NCI-H345 treated with DMSO at 0.1 percent for 48 hours (cell line): ENCODE results near the gene IBA57.

Experiments used
- DNase-seq: peaks from one replicate; lab custom pipeline; 2025; ENCODE audit not compliant: unreplicated experiment; lab: John Stamatoyannopoulos, UW

Gene IBA57

DNA sequence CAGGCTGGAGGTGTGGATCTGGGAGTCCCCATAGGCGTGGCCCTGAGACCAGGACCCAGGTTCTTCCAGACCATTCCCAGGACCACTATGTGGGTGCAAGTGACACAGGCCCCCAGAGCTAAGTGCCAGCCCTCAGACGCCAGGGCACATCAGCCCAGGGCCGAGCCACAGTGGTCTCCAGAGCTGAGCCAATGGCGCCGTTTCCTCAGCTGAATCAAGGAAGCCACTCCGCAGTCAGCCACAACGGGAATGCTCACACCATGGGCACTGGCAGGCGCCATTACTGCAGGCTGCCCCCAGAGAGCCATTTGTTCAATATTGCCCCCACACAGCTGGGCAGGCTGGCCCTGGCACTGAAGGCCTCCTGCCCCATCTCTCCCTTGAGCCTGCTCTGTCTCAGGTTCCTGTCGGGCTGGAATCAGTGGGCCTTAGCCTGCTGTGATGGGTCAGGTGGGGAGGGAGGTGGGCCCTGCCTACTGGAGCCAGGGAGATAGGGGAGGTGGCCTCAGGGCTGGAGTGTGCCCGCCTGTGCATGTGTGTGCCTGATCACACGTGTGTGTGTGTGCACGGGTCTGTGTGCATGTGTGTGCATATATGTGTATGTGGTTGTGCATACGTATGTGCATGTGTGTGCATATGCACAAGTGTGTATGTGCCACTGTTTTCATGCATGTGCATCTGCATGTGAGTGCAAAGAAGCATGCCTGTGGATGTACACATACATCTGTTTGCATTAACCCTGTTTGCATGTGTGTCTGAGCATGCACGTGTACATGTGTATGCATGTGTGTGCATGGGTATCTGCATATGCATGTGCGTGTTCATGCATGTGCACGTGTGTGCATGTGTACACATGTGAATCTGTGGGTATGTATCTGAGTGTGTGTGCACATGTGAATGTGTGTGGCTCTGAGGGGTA is 9.7 kb upstream of the IBA57 start:
- DNase-seq: no peak

DNA sequence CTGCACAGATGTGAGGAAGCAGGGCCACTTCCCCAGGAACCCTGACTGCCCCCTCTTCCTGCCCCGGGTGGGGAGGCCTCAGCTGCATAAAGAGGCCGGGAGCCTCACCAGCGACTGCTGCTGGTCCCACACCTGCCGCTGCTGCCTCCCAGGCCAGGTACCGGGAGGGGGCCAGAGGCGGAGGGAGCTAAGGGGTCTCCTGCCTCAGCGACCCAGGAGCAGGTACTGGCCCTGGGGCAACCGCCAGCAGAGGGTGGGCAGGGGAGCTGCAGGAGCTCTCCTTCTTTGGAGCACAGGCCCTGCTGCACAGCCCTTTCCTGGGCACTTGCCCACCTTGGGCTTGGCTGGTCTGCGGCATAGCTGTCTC is 9.1 kb upstream of the IBA57 start:
- no peak for DNase-seq

DNA sequence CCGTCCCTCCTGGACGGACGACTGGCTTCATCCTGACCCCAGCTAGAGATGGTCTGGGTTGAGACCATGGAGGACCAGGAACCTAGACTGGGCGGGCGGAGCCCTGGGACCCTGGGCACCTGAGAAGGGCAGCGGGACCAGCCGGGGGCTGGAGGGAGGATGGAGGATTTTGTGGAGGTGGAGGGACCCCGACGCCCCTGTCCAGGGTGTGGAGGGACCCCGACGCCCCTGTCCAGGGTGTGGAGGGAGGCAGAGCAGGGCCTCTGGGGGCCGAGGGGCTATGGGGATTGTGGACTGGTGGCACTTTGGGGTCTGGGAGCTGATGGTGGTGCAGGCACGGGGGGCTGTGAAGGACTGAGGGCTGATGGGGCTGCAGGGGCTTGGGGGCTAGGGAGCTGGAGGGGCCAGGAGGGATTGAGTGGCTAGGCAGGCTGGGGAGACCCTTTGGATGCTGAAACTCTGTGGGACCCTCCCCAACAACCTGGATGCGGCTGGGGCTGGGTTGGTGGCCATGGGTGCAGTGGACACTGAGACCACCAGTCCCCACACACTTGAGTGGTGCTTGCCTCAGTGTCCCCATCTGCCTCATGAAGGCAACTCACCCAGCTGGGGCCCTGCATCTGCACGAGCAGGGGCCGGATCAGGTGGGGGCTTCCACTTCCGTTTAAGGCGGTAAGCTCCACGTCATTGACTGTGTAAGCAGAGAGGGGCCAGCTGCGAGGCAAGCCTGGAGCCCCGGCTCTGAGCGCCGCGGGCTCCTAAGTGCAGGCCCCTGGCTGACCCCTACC is 8.5 kb upstream of the IBA57 start:
- DNase-seq: no peak

DNA sequence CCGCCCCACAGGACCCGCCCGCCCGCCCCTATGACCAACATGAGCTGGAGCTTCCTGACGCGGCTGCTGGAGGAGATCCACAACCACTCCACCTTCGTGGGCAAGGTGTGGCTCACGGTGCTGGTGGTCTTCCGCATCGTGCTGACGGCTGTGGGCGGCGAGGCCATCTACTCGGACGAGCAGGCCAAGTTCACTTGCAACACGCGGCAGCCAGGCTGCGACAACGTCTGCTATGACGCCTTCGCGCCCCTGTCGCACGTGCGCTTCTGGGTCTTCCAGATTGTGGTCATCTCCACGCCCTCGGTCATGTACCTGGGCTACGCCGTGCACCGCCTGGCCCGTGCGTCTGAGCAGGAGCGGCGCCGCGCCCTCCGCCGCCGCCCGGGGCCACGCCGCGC is 7.9 kb upstream of the IBA57 start:
- no peak for DNase-seq

DNA sequence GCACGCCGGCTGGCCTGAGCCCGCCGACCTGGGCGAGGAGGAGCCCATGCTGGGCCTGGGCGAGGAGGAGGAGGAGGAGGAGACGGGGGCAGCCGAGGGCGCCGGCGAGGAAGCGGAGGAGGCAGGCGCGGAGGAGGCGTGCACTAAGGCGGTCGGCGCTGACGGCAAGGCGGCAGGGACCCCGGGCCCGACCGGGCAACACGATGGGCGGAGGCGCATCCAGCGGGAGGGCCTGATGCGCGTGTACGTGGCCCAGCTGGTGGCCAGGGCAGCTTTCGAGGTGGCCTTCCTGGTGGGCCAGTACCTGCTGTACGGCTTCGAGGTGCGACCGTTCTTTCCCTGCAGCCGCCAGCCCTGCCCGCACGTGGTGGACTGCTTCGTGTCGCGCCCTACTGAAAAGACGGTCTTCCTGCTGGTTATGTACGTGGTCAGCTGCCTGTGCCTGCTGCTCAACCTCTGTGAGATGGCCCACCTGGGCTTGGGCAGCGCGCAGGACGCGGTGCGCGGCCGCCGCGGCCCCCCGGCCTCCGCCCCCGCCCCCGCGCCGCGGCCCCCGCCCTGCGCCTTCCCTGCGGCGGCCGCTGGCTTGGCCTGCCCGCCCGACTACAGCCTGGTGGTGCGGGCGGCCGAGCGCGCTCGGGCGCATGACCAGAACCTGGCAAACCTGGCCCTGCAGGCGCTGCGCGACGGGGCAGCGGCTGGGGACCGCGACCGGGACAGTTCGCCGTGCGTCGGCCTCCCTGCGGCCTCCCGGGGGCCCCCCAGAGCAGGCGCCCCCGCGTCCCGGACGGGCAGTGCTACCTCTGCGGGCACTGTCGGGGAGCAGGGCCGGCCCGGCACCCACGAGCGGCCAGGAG is 7.2 kb upstream of the IBA57 start:
- no peak for DNase-seq

DNA sequence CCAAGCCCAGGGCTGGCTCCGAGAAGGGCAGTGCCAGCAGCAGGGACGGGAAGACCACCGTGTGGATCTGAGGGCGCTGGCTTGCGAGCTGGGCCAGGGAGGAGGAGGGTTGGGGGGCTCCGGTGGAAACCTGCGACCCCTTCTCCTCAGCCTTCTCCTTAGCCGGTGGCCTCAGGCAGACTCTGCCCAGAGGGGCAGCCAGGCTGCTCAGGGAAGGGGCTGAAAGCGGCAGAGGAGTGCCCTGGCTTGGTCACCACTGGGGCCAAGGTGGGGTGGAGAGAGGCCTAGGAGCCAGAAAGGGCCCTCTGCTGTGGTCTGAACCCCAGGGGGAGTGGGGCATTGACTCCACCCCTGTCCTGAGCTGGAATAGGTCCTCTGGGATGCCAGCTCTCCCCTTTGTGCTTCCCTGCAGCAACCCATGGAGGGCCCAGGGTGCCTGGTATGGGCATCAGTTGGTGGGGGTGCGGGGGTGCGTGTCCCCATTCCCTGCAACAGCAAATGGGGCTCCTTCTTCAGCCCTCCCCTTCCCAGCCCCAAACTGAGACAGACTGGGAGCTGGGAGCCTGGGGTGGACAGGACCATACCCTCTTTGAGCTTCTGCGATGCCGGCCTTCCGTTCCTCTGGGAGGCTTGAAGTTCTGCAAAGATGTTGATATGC is 6.5 kb upstream of the IBA57 start:
- DNase-seq: no peak

DNA sequence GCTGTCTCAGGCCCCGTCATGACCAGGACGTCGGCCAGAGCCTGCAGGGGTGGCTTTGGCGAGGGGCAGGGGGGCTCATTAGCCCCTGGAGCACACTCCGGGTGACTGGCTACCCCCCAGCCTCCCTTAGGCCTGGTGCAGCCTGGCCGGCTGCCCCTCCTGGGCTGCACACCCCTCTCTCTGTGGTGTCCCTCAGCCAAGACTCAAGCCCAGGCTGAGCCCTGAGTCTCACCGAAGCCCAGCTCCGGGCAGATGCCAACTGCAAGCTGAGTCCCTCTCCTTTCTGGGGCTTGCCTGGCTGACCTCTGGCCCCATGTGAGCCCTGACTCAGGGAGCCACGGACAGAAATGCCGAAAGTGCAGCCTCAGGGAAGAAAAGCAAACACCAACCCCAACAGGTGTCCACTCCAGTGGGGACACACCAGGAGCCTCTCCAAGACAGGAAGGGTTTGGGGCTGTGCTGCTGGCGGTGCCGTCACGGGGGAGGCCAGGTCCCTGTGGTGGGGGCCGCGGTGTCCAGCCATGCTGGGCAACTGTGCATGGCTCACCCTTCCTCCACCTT is 5.3 kb upstream of the IBA57 start:
- no peak for DNase-seq

DNA sequence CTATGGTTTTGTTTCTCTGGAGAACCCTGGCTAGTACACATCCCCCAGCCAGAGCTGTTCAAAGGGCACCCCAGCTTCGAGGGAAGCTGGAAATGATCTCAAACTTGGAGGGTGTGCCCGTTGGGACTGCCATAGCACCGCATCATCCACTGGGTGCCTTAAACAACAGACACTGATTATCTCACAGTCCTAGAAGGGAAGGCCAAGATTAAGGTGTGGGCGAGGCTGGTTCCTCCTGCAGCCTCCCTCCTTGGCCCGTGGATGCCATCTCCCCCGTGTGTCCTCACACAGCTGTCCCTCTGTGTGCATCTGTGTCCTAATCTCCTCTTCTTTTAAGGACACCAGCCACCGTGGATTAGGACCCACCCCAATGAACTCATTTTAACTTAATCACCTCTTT is 4.2 kb upstream of the IBA57 start:
- DNase-seq: no peak

DNA sequence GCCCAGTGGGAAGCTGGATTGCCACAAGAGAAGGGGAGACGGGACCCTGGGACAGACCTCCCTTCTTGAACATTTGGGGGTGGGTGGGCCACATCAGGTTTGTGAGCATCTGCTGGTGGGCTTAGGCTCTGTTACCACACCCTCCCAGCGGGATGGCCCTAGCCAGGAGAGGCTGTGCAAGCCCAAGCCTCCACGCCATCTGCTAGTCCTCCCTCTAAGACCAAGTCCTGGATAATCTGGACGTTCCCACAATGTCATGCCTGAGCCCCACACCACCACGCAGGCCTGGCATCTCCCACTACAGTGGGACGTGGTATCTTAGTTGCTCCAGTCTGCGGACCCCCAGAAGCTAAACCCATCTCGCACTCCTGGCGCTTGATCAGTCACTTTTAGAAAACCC is 3.7 kb upstream of the IBA57 start:
- DNase-seq: no peak

DNA sequence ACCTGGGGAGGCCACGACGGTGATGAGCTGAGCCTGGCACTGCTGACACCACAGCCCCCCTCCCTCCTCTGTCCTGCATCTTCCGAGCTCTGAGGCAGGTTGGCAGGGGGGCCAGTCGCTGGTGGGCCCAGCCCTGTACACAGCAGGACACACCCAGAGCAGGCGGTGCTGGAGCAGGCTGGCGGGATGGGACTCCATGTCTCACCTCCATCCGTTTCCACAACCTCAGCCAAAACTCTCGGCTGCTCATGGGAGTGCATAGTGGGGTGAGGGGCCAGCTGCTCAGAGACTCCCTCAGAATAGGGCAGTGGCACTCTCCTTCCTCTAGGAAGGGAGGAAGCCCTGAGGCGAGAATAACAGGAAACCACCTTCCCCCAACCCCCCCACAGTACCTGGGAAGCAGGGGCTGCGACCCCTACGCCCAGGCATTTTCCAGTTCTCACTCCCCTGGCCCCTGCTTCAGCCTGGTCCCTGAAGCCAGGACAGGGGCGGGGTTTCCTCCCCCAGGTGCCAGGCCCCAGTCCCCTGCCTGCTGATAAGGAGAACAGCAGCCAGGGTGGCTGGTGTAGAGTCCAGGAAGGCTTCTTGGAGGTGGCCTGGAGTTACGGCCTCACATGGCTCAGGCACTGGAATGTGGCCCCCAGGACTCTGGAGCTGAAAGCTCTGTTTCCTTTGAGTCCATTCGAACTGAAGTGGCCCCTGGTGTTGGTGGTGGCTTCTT is 3.2 kb upstream of the IBA57 start:
- no peak for DNase-seq

DNA sequence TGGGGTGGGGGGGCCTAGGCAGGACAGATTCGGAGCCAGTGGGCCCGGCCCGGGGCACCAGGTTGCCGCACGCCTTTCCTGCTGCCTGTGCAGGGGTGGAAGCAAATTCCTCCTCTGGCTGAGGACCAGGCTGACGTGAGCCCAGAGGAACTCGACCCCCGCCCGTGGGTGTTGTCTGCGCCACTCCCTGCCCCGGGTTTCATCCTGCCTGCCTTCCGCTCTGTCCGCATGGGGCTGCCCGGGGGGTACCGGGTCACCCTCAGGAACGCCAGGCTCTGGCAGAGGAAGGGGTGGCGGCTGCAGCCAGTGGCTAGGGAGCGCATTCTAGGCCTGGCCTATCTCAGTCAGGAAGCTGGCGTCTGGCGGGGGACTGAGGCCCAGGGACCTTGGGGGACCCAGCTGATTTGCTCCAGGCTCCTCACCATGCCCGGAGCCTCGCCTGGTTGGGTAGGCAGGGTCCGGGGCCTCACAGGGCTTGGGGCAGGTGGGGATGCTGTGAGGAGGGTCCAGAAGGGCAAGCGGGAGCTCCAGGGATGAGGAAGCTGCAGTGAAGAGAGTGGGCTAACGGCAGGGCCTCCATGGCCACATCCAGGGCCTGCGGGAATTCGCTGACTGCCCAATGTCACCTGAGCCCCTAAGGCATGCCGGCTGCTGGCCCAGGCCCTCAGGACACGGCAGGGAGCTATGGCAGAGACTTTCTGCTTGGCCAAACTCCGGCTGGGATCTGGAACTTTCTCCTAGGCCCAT is 2.4 kb upstream of the IBA57 start:
- DNase-seq: no peak

DNA sequence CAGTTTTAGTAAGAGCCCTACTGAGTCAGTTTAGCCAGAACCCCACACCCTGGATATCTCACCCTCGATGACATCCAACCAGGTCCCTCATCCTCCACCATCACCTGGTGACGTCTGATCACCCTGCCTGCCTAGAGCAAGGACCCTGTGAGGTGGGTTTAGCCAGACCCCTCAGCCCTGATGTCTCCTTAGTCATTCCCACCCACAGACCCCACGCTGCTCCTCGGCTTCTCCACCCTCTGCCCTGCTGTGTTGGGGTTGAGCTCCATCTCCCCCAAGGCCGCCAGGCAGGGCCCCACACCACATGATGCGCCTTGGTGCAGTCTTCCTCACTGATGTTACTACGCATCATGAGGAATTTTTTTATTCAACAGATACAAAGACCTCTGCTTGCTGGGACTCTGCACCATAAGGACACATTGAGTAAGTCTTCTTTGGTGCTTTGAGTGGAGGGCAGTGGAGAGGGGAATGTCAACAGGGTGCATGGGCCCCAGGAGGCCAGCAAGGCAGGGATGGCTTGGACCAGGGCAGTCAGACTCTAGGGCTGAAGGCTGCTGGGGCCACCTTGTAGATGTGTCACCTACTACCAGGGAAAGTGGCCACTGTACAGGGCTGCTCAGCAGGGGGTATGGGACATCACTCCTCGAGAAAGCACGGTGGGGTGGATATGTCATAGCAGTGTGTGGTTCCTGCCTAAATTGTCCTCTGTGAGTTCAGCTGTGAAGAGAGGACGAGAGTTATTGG is 1.7 kb upstream of the IBA57 start:
- no peak for DNase-seq

DNA sequence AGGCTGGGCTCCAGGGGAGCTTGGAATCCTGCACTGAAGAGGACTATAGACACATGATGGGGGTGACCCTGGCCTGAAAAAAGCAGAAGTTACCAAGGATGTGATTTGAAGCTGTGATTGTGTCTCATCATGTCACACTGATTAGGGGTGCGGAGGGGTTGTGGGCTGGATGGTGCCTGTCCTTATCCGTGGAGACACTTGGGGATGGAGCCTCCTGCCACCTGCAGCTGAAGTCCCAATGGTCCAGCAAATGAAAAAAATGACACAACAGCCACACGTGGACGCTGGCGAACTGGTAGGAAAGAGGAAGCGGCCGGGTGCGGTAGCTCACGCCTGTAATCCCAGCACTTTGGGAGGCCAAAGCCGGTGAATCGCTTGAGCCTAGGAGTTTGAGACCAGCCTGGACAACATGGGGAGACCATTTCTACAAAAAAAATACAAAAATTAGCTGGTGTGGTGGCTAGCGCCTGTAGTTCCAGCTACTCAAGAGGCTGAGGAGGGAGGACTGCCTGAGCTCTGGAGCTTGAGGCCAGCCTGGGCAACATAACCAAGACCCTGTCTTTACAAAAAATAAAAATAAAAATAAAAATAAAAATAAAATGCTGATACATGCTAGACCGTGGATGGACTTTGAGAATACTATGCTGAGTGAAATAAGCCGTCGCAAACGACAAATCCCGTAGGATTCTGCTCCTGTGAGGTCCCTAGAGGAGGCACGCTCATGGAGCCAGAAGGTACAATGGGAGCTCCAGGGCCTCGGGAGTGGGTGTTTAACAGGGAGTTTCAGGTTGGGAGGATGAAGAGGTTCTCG is 838 bp upstream of the IBA57 start:
- DNase-seq: no peak

DNA sequence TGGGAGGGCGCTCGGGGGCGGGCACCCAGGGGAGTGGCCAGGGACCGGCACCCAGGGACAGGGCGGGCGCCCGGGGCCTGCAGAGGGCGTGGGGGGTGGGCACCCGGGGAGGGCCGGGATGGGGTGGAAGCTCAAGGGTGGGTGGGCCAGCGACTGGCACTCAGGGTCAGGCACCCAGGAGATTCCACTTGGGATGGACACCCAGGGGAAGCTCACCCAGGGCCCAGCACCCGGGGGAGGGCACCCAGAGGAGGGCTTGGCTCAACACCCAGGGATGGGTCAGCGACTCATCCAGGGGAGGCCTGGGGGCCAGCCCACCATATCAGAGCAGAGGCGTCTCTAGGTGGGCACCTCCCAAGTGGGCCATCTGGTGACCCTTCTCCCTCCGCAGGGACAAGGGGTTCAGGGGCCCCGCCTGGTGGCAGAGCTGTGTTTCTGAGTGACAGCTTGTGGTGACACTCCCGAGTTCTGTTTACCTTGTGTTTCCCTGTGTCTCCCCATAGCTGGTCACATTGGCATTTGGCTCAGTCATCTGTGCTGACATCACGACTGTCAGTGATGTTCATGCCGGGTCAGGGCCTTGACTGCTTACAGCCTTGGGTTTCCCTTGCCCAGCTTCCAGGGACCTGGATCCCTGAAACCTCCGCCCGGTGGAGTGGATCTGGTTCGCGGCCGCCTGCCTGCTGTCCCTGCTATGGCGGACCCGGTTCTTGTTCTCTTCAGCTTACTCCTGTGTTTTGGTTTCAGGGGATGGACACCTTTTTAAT is 749 bp downstream of the IBA57 start:
- peak; percentile 28 for DNase-seq

DNA sequence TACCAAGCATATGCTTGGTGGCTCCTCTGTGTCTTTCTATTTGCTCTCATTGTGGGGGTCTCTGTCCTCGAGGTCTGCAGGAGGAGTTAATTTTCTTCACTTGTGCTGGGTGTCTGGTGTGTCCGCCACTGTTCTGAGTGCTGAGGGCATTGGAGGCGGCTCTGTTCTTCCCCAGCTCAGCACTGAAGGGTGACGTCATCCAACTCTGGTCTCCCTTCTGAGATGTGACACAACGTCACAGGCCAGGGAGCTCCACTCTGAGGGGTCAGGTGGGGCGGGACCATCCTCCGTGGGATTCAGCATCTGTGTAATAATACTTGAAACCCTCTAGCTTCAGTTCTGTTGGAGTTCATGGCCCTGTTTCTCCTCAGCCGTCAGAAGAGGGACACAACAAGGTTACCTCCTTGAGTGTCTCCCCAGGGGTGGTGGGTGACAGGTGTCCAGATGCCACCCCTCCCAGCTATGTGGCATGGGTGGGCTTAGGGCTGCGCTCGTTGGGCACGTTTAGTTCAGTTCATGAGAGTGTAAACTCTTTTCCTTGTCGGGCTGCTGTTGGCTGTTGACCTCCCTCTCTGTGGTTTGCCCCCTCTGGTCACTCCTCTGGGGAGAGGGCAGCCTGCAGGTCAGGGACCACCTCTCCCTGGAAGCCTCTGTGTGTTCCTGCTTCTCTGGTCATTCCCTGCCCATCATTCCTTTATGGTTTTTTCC is 3.1 kb downstream of the IBA57 start:
- no peak for DNase-seq

DNA sequence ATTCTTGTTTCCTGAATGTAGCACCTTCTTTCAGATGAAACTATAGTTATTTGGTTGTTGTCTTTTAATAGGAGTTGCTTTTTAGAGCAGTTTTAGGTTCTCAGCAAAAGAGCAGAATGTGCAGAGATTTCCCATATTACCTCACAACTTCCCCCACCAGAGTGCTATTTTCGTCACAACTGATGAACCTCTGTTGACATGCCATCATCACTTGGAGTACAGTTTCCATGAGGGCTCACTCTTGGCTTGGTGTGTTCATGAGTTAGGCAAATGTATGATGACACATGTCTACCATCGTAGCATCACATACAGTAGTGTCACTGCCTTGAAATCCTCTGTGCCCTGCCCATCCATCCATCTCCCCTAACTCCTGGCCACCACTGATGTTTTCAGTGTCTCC is 3.7 kb downstream of the IBA57 start:
- no peak for DNase-seq
